ENCODE data around the gene CRYZL1. TPM values are rescaled to one million over a fixed set of nuclear protein-coding genes. Genes with fewer than 3 reads are reported as not detected.

CRYZL1 gene
- total and polyA plus RNA-seq, 2 of the 8 experiments (the other 6 are each of a cell fraction or from before 2014, with no cell fraction given) = 15.6 to 15.8 TPM

- Histone ChIP-seq H3K9me3 (ENCODE audit: insufficient read depth in 2 of 2, low read depth in 1 of 2, low read length in 1 of 2) (no peaks in the 10 kb centered on the region), H3K4me2 (ENCODE audit: insufficient read depth in 1 of 2, low read depth in 2 of 2, low read length in 2 of 2) (no peak overlapping the region), H3K14ac (ENCODE audit: insufficient read length) (no peak overlapping the region), H3K56ac (replicated peaks; ENCODE audit: insufficient read length, low read depth, low read length) (no peak overlapping the region), H3K79me2 (ENCODE audit: control insufficient read depth in 1 of 2, insufficient read depth in 2 of 2, low read length in 2 of 2) (peaks cover 8 to 96% of the 10 kb centered on the region in 2 experiments), H3K4ac (replicated peaks; ENCODE audit: insufficient read length, low read depth, low read length) (no peak overlapping the region), H4K20me1 (replicated peaks in 1 of 2; ENCODE audit: control insufficient read depth in 1 of 2, insufficient read depth in 2 of 2, low read length in 2 of 2) (peaks cover 0 to 6% of the 10 kb centered on the region in 2 experiments), H4K8ac (ENCODE audit: extremely low read depth, insufficient read depth, low read length) (no peak overlapping the region), H2BK15ac (ENCODE audit: low read length) (no peak overlapping the region), H4K5ac (ENCODE audit: insufficient read length, low read depth, low read length) (no peak overlapping the region), H2AK5ac (ENCODE audit: low read depth, low read length) (no peak overlapping the region), H3K79me1 (ENCODE audit: low read depth, low read length) (peaks cover 9% of the 10 kb centered on the region), H3K36me3 (ENCODE audit: control insufficient read depth in 2 of 4, insufficient read depth in 4 of 4, low read length in 3 of 4) (no peaks in the 10 kb centered on the region), H2BK12ac (ENCODE audit: low read depth, low read length) (no peak overlapping the region), H2BK20ac (ENCODE audit: low read length) (no peak overlapping the region), H3K23me2 (ENCODE audit: low read depth, low read length) (no peaks in the 10 kb centered on the region), H3K4me3 (ENCODE audit: extremely low read depth in 1 of 4, insufficient read depth in 2 of 4, low read depth in 3 of 4, low read length in 4 of 4) (no peak overlapping the region), H2BK5ac (ENCODE audit: low read depth, low read length) (no peak overlapping the region), H3K18ac (ENCODE audit: extremely low read depth, low read length) (no peak overlapping the region), H2BK120ac (replicated peaks; ENCODE audit: low read depth, low read length) (no peak overlapping the region), H3K4me1 (replicated peaks in 1 of 4; ENCODE audit: control insufficient read depth in 3 of 4, insufficient read depth in 4 of 4, low read length in 3 of 4) (peaks cover 0 to 7% (median 2%) of the 10 kb centered on the region in 4 experiments; a peak in 4 of 7 replicates), H3K9ac (replicated peaks in 1 of 4; ENCODE audit: extremely low read depth in 1 of 4, low read depth in 3 of 4, low read length in 3 of 4) (no peak overlapping the region), H4K91ac (replicated peaks; ENCODE audit: insufficient read length, low read length) (no peak overlapping the region), H2AFZ (ENCODE audit: low read length) (no peak overlapping the region), H3K27ac (ENCODE audit: low read depth, low read length) (no peak overlapping the region), H3K27me3 (replicated peaks in 1 of 4; ENCODE audit: control insufficient read depth in 3 of 4, extremely low read depth in 1 of 4, insufficient read depth in 3 of 4, low read length in 3 of 4) (no peaks in the 10 kb centered on the region), H3K23ac (ENCODE audit: insufficient read length) (no peak overlapping the region)
- FAIRE-seq = no peak
- WGBS, 2 experiments (ENCODE audit: extremely low coverage in 1 of 2, insufficient coverage in 1 of 2, insufficient read length in 1 of 2, insufficient replicate concordance in 2 of 2, low coverage in 1 of 2, low lambda C conversion rate in 2 of 2, missing lambda C conversion rate in 1 of 2) = 94% methylated on average over 9 of the region's 9 CpGs; no CpG with 5 or more reads in 1 of the 2 experiments
- POLR2A ChIA-PET (ENCODE audit: partially characterized antibody) = interaction anchor here (0.8 to 1.3 kb wide), 2 partner anchors 52 to 139 kb away, joined by 3 read pairs; no protein-coding TSS in a partner anchor
- no peak for TF ChIP-seq RXRA (IDR thresholded peaks at IDR 0.05; ENCODE audit: insufficient read depth, low read depth, low read length)
- no peak for TF ChIP-seq YY1 (IDR thresholded peaks at IDR 0.05; ENCODE audit: low read depth, low read length)
- TF ChIP-seq SRF (IDR thresholded peaks at IDR 0.05; ENCODE audit: low read depth, low read length) = no peak
- no peak for TF ChIP-seq ATF2 (IDR thresholded peaks at IDR 0.05; ENCODE audit: low read length)
- CTCF ChIA-PET (ENCODE audit: partially characterized antibody) = no interaction called here
- peak in 1 of 2 experiments; percentile 28 for DNase-seq (ENCODE audit: low read depth in 1 of 2, low spot score in 2 of 2)
These were observed 35.9 kb upstream of the CRYZL1 start for GRCh38 chr21:33677450-33677849.

All from H1 (cell line).